Measurements from ENCODE around the gene ANOS1. TPM values are rescaled to one million over a fixed set of nuclear protein-coding genes. Genes with fewer than 3 reads are reported as not detected.
"Not testable (repeated sequence)": the region's sequence is repeated elsewhere in the genome, so short reads cannot be mapped to it uniquely, and the experiment has no call there.

Gene ANOS1, protein sequence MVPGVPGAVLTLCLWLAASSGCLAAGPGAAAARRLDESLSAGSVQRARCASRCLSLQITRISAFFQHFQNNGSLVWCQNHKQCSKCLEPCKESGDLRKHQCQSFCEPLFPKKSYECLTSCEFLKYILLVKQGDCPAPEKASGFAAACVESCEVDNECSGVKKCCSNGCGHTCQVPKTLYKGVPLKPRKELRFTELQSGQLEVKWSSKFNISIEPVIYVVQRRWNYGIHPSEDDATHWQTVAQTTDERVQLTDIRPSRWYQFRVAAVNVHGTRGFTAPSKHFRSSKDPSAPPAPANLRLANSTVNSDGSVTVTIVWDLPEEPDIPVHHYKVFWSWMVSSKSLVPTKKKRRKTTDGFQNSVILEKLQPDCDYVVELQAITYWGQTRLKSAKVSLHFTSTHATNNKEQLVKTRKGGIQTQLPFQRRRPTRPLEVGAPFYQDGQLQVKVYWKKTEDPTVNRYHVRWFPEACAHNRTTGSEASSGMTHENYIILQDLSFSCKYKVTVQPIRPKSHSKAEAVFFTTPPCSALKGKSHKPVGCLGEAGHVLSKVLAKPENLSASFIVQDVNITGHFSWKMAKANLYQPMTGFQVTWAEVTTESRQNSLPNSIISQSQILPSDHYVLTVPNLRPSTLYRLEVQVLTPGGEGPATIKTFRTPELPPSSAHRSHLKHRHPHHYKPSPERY
- total RNA-seq (2014; rRNA removed; shearing (Covaris generic)), result not detected in 2 replicates
- polyA plus RNA-seq (2014; cell fraction: nucleus; rRNA removed), result not detected in 2 replicates

DNA sequence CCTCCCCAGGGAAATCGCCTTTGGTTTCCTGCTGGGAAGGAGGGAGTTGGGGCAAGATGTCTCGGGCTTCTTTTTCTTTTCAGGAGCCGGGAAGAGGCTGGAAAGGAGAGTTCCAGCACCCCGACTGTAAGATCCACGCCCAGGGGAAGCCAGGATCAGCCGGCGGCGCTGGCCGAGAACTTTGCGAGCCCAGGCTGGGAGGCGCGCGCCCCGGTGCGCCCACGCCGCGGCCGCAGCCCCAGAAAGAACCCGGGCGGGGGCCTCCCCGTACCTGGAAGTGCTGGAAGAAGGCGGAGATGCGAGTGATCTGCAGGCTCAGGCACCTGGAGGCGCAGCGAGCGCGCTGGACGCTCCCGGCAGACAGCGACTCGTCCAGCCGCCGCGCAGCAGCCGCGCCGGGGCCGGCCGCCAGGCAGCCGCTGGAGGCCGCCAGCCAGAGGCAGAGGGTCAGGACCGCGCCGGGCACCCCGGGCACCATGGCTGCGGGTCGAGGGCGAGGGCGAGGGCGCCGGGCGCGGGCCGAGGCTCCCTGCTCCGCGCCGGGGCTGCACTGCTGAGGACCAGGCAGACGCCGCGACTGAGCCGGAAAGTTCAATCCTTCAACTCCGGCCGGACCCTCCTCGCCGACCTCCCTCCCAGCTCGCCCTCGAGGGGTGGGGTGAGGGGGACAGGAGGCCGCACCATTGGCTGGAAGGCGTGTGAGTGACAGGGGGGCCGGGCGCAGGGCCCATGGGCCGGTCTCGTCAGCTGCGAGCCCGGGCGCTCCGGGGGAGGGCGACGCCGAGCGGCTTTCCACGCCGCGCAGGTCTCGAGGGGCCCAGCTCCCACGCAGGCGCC is at the start of gene ANOS1:
Gene ANOS1, minus strand, starts transcription at position 579 of the 837 bp plus-strand sequence. Its CDS starts 101 bp downstream, at position 478.
- DNase-seq (ENCODE audit: extremely low read depth, low read depth), result no peak

DNA sequence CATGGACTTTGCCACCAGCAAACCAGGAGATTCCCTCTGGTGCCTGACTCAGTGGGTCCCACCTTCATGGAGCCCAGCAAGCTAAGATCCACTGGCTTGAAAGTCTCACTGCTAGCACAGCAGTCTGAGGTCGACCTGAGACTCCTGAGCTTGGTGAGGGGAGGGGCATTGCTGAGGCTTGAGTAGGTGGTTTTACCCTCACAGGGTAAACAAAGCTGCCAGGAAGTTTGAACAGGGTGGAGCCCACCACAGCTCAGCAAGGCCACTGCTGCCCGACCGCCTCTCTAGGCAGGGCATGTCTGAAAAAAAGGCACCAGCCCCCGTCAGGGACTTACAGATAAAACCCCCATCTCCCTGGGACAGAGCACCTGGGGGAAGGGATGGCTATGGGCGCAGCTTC is 41.2 kb upstream of the ANOS1 start:
- no peak for DNase-seq (ENCODE audit: extremely low read depth, low read depth)

DNA sequence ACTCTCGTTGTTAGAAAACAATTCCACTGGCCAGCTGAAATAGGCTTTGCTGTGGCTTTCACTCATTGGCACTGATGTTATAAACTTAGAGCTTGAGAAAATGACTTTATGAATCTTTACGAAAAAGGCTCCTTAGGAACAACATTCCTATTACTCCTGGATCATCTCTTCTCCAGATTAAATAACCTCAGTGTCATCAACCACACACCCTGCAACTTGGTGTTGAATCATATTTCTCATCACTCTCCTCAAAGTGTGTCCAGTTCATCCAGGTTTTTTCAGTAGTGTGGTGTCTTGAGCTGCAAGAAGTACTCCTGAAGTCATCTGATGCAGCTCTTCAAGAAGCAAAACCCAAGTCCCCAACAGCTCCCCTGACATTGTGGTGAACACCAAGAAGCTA is 28.1 kb upstream of the ANOS1 start:
- DNase-seq (ENCODE audit: extremely low read depth, low read depth), result no peak

DNA sequence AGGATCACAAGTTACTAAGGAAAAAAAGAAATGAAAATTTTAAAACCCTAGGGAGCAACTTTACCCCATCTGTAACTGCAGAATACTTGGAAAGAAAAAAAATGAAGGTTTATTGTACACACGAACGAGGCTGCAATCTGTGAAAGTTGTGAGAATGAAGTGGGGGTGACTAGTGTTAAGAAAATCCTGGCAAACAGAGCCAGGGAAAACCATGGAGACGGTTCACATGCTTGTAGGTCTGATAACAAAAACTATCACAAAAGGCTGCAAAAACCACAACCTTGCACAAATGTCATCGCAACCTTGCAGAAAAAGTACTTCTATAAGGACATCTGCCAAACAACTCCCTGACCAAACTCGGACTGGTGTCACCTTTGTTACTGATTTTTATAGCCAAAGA is 26.8 kb upstream of the ANOS1 start:
- DNase-seq (ENCODE audit: extremely low read depth, low read depth), result not testable (repeated sequence)

DNA sequence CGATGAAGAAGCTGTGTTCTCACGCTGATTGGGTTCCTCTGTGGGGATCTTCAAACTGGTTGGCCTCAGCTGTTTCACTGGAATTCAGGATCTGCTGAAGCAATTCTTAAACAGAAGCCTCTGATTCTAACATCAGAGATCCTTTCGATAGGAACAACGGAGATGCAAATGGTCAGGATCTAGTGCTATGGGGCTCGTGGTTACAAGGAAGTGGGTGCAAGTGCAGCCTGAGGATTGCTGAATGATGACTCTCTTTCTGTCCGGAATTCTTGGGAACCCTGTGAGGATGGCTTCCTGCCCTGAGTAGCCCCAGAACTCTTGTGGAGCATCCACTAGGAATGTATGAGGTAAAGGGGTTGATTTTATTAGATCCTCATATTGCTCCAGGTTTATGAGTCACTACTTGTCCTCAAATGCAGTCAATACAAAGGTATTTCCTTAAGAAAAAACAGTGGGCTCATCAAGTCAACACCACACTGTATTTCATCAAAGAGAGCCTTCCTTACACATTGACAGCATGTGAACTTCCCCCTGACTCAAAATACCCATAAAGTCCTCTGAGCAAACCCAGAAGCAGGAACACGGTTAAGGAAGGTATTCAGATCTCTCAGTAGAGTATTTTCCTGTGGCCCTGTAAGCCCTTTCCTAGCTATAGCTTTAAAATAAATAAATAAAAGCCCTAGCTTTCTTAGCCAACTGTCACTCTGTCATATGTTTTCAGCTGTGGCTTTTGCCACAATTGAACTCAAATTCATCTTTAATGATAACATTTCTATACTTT is 25.9 kb upstream of the ANOS1 start:
- DNase-seq (ENCODE audit: extremely low read depth, low read depth), result not testable (repeated sequence)

DNA sequence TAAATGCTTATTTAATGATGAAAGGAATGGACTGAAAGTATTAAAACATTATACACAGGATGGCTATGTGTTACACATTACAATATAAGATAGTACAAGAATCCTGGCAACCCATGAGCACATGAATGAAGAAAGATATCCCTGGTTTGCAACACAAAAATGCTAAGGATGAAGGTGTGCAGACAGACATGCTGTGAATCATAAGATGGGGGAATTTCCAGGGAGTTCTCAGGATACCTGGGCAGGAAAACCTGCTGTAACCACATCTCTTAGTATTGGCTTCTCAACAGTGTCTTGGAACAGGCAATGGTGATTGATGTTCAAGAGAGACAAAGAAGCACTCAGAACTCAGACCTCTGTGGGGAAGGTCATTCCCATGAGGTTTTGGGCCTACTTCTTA is 23.9 kb upstream of the ANOS1 start:
- no peak for DNase-seq (ENCODE audit: extremely low read depth, low read depth)

DNA sequence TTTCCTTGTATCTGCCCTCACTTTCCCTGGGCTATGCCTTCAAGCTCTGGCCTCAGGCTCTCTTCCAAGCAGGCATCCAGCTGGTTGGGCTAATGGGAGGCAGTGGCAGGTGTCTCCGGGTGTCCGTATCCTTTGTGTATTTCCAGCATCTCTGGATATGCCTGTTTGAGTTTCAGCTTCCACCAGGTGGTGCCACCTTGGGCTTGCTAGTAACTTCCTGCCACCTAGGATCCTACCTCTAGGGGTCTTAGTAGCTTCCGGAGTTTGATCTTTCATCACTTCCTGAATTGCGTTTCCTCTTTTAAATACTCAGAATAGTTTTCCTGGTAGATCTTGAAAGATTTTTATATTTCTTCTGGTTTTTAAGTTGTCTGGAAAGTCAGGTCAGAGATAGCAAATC is 23.2 kb upstream of the ANOS1 start:
- DNase-seq (ENCODE audit: extremely low read depth, low read depth), result no peak

DNA sequence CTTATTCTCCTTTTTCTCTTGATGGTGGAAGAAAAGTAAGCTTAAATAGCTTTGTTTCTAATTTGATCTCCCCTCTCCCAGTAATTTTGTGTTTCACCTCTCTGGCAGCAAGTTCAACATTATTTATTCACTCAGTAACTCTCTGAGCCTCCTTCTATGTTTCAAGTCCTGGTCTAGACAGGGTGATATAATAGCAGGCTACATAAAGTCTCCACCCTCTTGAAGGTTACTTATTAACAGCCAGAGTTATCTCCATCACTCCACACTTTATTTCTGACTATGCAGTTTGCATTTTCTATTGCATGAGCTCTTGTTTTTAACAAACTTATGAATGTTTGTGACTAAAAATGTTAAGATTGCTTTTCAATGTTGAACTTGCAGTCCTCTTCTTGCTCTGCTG is 17.8 kb upstream of the ANOS1 start:
- DNase-seq (ENCODE audit: extremely low read depth, low read depth), result no peak

DNA sequence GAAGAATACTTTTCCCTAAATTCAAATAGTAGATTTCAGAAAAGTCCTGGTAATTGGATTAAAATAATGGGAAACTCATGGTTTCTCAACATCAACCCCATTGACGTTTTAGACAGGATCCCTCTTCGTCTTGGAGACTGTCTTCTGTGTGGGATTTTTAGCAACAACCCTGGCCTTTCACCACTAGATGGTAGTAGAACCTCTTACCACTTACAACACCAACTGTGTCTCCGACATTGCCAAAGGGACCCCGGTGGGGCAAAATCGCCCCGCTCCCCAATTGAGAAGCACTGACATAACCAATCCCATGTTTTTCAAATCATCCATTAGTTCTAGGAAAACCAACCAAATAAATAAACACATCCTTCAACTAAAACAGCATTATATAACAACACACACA is 16.9 kb upstream of the ANOS1 start:
- peak; percentile 12 for DNase-seq (ENCODE audit: extremely low read depth, low read depth)

DNA sequence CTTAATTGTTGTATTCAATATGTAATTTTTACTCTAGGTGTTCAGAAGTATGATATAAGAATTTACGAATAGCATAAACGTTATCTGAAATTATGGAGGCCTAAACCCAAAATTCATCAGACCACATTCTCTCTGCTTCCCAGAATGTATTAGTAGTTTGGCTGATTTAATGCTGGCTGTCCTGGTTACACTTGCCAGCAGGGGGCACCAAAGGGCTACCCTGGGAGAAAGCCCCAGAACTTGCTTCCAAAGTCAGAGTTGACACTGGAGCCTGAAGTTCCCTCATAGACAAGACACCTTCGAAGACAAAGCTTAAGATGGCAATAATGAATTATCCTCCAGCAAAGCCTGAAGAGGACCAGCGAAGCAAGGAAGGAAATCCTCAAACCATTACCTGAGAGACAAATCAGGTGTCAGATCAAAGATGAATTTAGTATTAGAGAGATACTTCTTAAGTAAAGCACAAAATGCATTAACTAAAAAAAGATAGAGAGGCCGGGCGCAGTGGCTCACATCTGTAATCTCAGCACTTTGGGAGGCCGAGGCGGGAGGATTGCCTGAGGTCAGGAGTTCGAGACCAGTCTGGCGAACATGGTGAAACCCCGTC is 11.3 kb upstream of the ANOS1 start:
- DNase-seq (ENCODE audit: extremely low read depth, low read depth), result peak; percentile 30

DNA sequence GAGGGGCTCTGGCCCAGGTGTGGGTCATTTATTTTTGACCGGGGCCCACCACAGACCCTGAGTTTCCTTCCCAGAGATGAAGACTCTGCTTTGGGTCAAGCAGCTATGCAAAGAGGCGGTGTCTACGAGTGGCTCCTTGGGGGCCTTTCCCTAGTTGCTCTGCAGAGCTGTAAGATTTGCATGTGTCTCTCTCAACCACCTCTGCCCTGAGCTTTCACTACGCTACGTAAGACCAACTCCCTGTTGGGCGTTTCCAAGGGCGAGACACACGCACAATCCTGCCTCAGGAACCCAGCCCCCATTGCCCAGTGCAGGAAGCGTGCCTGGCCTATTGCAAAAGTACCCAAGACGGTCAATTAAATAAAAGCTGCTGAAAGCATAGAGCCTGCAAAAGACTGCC is 10.0 kb upstream of the ANOS1 start:
- no peak for DNase-seq (ENCODE audit: extremely low read depth, low read depth)

DNA sequence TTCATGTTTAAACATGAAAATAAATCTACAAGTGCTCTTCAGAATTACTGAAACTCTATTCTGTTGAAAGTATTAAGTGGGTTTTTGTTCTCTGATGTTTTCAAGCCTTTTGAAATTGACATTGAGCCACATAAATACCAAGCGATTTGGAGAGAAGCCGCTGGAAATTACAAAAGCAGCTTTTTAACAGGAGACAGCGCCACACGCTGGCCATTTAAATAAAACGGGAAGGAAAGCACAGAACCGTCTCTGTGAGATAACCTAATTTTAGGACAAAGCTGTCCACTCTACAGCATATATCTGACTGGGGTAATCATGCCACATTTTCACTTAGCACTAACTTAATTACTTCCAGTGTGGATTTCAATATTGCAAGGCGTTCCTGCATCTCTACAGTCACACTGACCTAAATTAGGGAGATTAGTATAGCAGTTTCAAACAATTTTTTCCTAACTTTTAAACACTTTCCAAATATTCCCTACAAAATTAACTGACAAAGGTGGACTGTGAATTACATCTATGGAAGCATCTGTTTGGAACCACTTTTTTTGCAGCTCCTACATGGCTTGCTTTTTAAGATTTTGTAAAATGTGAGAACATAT is 6.8 kb upstream of the ANOS1 start:
- peak; percentile 33 for DNase-seq (ENCODE audit: extremely low read depth, low read depth)

DNA sequence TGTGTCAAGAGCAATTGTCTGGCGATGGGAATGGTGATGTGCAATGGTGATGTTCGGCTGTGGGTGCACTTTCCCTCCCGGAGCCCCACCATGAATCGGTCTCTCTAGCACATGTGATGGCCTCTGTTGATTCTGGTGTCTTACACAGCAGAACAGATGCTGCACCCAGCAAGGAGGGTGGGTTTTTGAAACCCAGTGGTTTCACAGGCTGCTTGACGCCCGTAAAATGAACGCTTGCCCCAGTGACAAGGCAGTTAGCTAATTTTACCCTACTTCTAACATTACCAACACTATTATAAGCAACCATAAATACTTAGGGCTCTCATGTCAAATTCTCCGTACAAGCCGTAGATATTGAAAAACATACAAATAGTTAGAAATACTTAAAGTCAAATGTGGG is 5.9 kb upstream of the ANOS1 start:
- no peak for DNase-seq (ENCODE audit: extremely low read depth, low read depth)

DNA sequence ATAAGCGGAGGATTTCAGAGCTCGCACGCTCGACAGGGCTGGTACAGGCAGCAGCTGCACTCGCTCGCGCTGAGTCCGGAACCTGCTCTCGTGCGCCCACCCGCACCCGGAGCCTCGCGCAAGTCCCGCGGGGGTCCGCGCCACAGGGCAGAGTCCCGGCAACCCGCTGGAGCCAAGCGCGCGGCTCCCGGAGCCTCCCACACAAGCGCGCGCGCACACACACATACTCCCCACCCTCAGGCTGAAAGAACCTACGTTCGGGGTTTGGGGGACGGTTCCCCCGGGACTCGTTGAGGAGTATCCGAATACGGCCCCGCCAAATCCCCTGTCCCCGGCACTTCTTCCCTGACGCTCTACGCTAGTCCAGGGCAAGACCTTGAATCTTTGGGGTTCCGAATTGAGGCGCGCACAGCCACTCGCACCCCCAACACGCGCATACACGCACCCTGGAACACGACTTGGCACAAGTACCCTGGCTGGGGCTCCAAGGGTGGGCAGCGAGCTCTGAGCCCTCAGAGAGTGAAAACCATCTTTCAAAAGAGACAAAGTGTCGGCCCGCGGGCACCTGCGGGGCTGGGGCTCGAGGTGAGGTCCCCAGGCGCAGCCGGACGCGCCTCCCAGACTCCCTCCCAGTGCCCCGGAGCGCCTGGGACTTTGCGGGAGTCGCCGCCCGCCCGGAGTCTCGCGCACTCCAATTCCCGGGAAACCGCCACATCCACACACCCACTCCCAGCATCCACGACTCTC is 952 bp downstream of the ANOS1 start:
- no peak for DNase-seq (ENCODE audit: extremely low read depth, low read depth)

DNA sequence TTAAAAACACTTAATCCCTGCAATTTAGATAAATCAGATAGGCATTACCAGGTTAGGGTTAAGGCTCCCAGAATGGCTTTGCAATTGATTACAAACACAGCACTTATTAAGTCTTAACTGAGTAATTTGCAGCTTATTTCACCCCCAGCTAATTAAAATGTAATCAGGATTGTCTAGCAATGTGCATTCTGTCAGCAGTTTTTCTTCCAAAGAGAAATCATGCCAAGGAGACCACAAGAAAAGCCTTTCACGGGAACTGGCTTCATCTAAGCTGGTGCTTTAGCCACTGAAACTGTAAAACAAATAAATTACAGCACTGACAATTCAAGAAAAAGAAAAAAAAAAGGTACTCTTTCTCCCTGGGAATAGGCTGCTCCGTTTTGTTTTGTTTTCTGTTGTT is 2.1 kb downstream of the ANOS1 start:
- no peak for DNase-seq (ENCODE audit: extremely low read depth, low read depth)

DNA sequence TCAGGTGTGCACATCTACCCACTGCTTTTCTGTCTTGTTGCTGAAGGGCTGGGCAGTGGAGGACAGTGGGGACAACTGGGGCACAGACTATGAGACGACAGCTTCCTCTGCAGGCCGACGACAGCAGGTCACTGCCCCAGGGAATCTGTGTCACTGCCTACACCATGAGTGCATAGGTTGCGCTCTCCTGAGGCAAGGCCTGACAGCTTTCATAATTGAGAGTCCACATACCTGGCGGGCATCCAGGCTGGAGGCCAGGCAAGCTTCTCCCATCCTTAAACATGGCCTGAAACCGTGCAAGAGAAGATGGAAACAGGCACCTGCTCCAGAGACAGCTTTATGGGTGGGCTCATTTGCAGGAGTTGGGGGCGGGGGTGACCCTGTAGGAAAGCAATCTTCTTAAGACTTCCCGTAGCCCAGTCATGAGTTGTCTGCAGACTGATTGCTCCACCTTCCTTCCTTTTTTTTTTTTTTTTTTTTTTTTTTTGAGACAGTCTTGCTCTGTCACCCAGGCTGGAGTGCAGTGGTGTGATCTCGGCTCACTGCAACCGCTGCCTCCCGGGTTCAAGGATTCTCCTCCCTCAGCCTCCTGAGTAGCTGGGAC is 2.9 kb downstream of the ANOS1 start:
- no peak for DNase-seq (ENCODE audit: extremely low read depth, low read depth)

DNA sequence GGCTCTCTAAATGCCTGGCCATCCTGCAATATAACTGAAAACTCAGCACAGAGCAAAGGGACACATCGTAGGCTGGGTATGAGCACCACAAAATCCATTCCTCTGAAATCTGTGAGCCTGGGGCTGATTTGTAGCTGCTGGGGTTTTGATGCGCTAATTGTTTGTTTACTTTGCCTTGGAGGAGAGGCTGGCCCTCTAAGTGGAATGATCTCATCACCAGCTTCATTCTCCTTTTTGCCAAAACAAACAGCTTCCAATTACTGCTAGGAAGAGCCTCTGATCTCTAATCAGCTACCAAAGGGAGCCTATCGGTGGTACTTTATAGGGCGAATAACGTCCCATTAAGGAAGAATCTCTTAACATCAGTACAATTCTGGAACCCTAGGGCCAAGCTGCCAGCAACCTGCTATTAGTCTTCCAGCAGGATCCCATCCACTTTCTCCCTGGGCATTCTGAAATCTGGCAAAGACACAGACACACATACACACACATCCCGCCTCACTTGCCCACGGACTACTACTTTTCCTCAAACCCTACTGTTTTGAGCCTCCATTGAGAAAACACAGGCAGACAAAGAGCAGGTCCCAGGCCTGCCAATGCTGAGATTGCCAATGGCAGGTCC is 5.8 kb downstream of the ANOS1 start:
- DNase-seq (ENCODE audit: extremely low read depth, low read depth), result no peak

DNA sequence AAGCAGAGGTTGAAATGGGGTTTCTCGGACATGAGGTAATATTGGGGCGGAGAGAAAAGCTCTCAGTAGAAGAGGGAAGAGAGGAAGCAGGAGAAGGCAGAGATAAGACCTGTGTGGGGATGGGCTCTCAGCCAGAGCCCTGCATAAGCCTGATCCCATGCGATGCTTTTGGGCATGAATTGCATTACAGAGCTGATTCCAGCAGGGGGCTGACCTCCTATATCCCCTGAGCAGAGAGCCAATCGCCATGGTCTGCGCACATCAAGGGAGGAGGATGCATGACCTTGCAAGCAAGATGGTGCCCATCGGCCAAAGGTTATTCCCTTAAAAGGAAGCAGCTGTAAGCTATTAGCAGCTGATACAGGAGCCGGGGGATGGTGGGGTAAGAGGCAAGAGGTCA is 7.6 kb downstream of the ANOS1 start:
- DNase-seq (ENCODE audit: extremely low read depth, low read depth), result no peak
